Mesenteric fat pad (tissue), 1 donor: Measurements from ENCODE around the gene SERPINA1. TPM values are rescaled to one million over a fixed set of nuclear protein-coding genes. Genes with fewer than 3 reads are reported as not detected.
"Not testable (repeated sequence)": the region's sequence is repeated elsewhere in the genome, so short reads cannot be mapped to it uniquely, and the experiment has no call there.

ENCODE experiments used
- DNase-seq: peaks from one replicate; pipeline ENCODE4 v3.0.0-alpha.2; 2020; ENCODE audit warnings: low spot score
- total RNA-seq: library from RNA; stranded (reverse); fragmentation: NEBNext Ultra II Directional; extraction: Animal tissue kit (Norgen Biotek cat#: 25700); gene quantifications from one replicate; pipeline ENCODE4 v1.2.1, GENCODE V29; 2021
- donor health status: DM: yes; HTN: yes; CAD: no.

SERPINA1 gene
- total RNA-seq, 1 donor from 2014 or later = 41.6 TPM

- DNase-seq = no peak
These were observed 39.1 kb downstream of the SERPINA1 start for GRCh38 chr14:94349276-94349675.

GRCh38 chr14:94348836-94349235 is 39.6 kb downstream of the SERPINA1 start:
- no peak for DNase-seq

GRCh38 chr14:94346841-94347240 is 41.6 kb downstream of the SERPINA1 start:
- DNase-seq = no peak

- DNase-seq = not testable (repeated sequence)
These were observed 42.2 kb downstream of the SERPINA1 start for GRCh38 chr14:94346065-94346786.

GRCh38 chr14:94345344-94346064 is 42.9 kb downstream of the SERPINA1 start:
- DNase-seq = no peak

GRCh38 chr14:94344389-94344788 is 44.0 kb downstream of the SERPINA1 start:
- DNase-seq = no peak

GRCh38 chr14:94343238-94344005 is 45.0 kb downstream of the SERPINA1 start:
- no peak for DNase-seq

GRCh38 chr14:94342334-94342934 is 46.0 kb downstream of the SERPINA1 start:
- DNase-seq = no peak

- no peak for DNase-seq
These were observed 46.6 kb downstream of the SERPINA1 start for GRCh38 chr14:94341656-94342333.

GRCh38 chr14:94340533-94340932 is 47.9 kb downstream of the SERPINA1 start:
- no peak for DNase-seq

GRCh38 chr14:94338023-94338422 is 50.4 kb downstream of the SERPINA1 start:
- DNase-seq = no peak

- DNase-seq = no peak
These were observed 51.1 kb downstream of the SERPINA1 start for GRCh38 chr14:94337274-94337673.

GRCh38 chr14:94334872-94335271 is 53.5 kb downstream of the SERPINA1 start:
- no peak for DNase-seq

- no peak for DNase-seq
These were observed 55.8 kb downstream of the SERPINA1 start for GRCh38 chr14:94332587-94332986.

GRCh38 chr14:94332063-94332583 is 56.3 kb downstream of the SERPINA1 start:
- no peak for DNase-seq

- no peak for DNase-seq
These were observed 56.9 kb downstream of the SERPINA1 start for GRCh38 chr14:94331462-94331861.

- no peak for DNase-seq
These were observed 57.5 kb downstream of the SERPINA1 start for GRCh38 chr14:94330857-94331256.

GRCh38 chr14:94330432-94330831 is 58.0 kb downstream of the SERPINA1 start:
- DNase-seq = no peak

GRCh38 chr14:94329857-94330256 is 58.5 kb downstream of the SERPINA1 start:
- no peak for DNase-seq

GRCh38 chr14:94328196-94328595 is 60.2 kb downstream of the SERPINA1 start:
- peak; percentile 37 for DNase-seq
